ENCODE results near the gene ERGIC1.

DNA sequence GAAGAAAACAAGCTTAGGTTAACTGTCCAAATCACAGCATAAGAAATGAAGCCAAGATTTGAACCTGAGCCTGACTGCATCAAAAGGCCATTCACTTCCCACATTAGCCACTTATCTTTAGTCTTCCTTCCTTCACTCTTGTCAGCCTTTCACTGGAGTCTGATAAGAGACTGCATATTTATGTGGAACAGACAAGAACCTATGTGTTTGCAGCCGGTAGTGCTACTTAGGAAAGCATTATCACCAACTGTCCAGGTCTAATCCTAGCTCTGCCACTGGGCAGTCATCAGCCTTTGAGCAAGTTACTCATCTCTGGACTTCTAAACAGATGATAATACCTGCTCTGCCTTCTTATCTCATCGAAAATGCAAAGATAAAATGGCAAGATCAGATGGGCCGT, 137.4 kb downstream of the ERGIC1 start:
- TF ChIP-seq, protein P1, sequence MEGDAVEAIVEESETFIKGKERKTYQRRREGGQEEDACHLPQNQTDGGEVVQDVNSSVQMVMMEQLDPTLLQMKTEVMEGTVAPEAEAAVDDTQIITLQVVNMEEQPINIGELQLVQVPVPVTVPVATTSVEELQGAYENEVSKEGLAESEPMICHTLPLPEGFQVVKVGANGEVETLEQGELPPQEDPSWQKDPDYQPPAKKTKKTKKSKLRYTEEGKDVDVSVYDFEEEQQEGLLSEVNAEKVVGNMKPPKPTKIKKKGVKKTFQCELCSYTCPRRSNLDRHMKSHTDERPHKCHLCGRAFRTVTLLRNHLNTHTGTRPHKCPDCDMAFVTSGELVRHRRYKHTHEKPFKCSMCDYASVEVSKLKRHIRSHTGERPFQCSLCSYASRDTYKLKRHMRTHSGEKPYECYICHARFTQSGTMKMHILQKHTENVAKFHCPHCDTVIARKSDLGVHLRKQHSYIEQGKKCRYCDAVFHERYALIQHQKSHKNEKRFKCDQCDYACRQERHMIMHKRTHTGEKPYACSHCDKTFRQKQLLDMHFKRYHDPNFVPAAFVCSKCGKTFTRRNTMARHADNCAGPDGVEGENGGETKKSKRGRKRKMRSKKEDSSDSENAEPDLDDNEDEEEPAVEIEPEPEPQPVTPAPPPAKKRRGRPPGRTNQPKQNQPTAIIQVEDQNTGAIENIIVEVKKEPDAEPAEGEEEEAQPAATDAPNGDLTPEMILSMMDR (IDR thresholded peaks at IDR 0.05; ENCODE audit: insufficient read depth, low read length, poor library complexity, severe bottlenecking): no peak
- TF ChIP-seq EZH2phosphoT487 (conservative IDR thresholded peaks at IDR 0.05; ENCODE audit: low read length): no peak
